K562 (cell line): ENCODE measurements around the gene SAMD8. TPM values are rescaled to one million over a fixed set of nuclear protein-coding genes. Genes with fewer than 3 reads are reported as not detected.
A peak's percentile ranks its signal among the peaks of the same experiment; 100 is the strongest.
"Not testable (repeated sequence)": the region's sequence is repeated elsewhere in the genome, so short reads cannot be mapped to it uniquely, and the experiment has no call there.

Experiments
- ATAC-seq: fragments of 200-7000 bp; cut with Tn5 transposase; 3 replicates; pipeline ENCODE4 v1.9.1; 2020; ENCODE audit warnings: moderate library complexity
- BruUV-seq: library from RNA; stranded (reverse); fragments of 400-500 nt; replicated peaks from 2 replicates; lab custom pipeline; 2021; lab: Mats Ljungman, UMichigan
- CTCF ChIA-PET: fragments of 300-600 bp; formaldehyde crosslinking; extraction: SDS; loops from one replicate; lab custom pipeline; 2021; ENCODE audit warnings: low intra/inter-chr PET ratio; lab: Yijun Ruan, JAX
- POLR2A ChIA-PET: fragments of 300-600, 350-650 bp; sonication (Branson Sonifier 250); formaldehyde crosslinking; extraction: SDS; loops from one replicate; lab custom pipeline; 2021; ENCODE audit warnings: antibody characterized with exemption, inconsistent platforms; lab: Yijun Ruan, JAX
- DNase-seq, 4 experiments: peaks; one replicate each; pipeline versions ENCODE4 v3.0.0 to v3.0.0-alpha.2; 2011 to 2018; ENCODE audit warnings: low spot score in 3 of 4, mixed read lengths in 3 of 4; ENCODE audit errors: extremely low read depth in 1 of 4
- FAIRE-seq: peaks from 2 replicates; lab custom pipeline; 2011; peaks lifted over from hg19 to GRCh38; lab: Jason Lieb, UNC
- H2AFZ ChIP-seq: 2 replicates; pipeline ENCODE4 v1.6.0; 2011; ENCODE audit warnings: low read depth, low read length, control low read depth, inconsistent platforms
- H3K27ac ChIP-seq: fragments of 200-600 bp; 3 replicates; pipeline ENCODE4 v1.8.0; 2011; ENCODE audit warnings: low read depth, mild to moderate bottlenecking, control low read depth, inconsistent platforms, low read length, moderate library complexity, mixed read lengths; ENCODE audit errors: extremely low read depth
- H3K27me3 ChIP-seq, 2 experiments: fragments of 300-600 bp in 1 of 2; 2 replicates in 1 of 2; 3 replicates in 1 of 2; pipeline versions ENCODE4 v1.6.0 to v1.8.0; 2011; ENCODE audit warnings: inconsistent platforms in 2 of 2, low read length in 2 of 2, mild to moderate bottlenecking in 1 of 2, mixed read lengths in 1 of 2, moderate library complexity in 1 of 2; ENCODE audit not compliant: control insufficient read depth in 2 of 2, insufficient read depth in 2 of 2
- H3K36me3 ChIP-seq: fragments of 300-600 bp; 3 replicates; pipeline ENCODE4 v1.8.0; 2011; ENCODE audit warnings: mild to moderate bottlenecking, low read length, inconsistent platforms; ENCODE audit not compliant: control insufficient read depth, insufficient read depth
- H3K4me1 ChIP-seq, 2 experiments: fragments of 200-600 bp in 1 of 2; replicated peaks in 1 of 2; 2 replicates in 1 of 2; 3 replicates in 1 of 2; pipeline versions ENCODE4 v1.5.1 to v1.8.0; 2011; ENCODE audit warnings: inconsistent platforms in 2 of 2, low read length in 2 of 2, mild to moderate bottlenecking in 1 of 2, mixed read lengths in 1 of 2, moderate library complexity in 1 of 2; ENCODE audit not compliant: control insufficient read depth in 2 of 2, insufficient read depth in 2 of 2
- H3K4me2 ChIP-seq: 2 replicates; pipeline ENCODE4 v1.6.1; 2011; ENCODE audit warnings: low read length, control low read depth, inconsistent platforms, mixed read lengths; ENCODE audit not compliant: insufficient read depth
- H3K4me3 ChIP-seq: fragments of 200-600 bp; sonication (generic), shearing (Covaris generic); 2 replicates; pipeline ENCODE4 v1.5.1; 2016; ENCODE audit warnings: control low read depth, inconsistent platforms
- H3K79me2 ChIP-seq: fragments of 200-600 bp; 3 replicates; pipeline ENCODE4 v1.8.0; 2011; ENCODE audit warnings: low read length, inconsistent platforms; ENCODE audit not compliant: control insufficient read depth, insufficient read depth
- H3K9ac ChIP-seq, 2 experiments: 2 replicates each; pipeline versions ENCODE4 v1.6.0 to v1.6.1; 2011; ENCODE audit warnings: low read depth in 2 of 2, low read length in 2 of 2, control low read depth in 1 of 2, inconsistent platforms in 1 of 2, mild to moderate bottlenecking in 1 of 2, mixed read lengths in 1 of 2; ENCODE audit not compliant: insufficient read depth in 1 of 2
- H3K9me1 ChIP-seq: one replicate; pipeline ENCODE4 v1.6.0; 2011; ENCODE audit warnings: inconsistent platforms, mild to moderate bottlenecking, low read length, moderate library complexity; ENCODE audit not compliant: control insufficient read depth, insufficient read depth
- H3K9me3 ChIP-seq: replicated peaks from 2 replicates; pipeline ENCODE4 v1.5.1; 2011; ENCODE audit warnings: low read depth, low read length, inconsistent platforms; ENCODE audit not compliant: control insufficient read depth, insufficient read depth
- H4K20me1 ChIP-seq: replicated peaks from 2 replicates; pipeline ENCODE4 v1.6.1; 2011; ENCODE audit warnings: low read length, inconsistent platforms, mixed read lengths; ENCODE audit not compliant: control insufficient read depth, insufficient read depth
- KDM1A ChIP-seq, 2 experiments: fragments of 450-650 bp; IDR thresholded peaks; 2 replicates each; pipeline ENCODE4 v1.6.1; 2016; ENCODE audit warnings: mild to moderate bottlenecking in 2 of 2
- MCM5 ChIP-seq: fragments of 450-650 bp; IDR thresholded peaks from 2 replicates; pipeline ENCODE4 v1.6.1; 2016; ENCODE audit warnings: low read depth
- WGBS: fragments of 100-300 bp; shearing (Covaris generic); methylation state at CpG from one replicate; pipeline ENCODE4 v1.1.6; 2016; ENCODE audit warnings: low coverage, mixed read lengths; ENCODE audit not compliant: insufficient coverage; ENCODE audit errors: missing lambda C conversion rate; 5-methylcytosine and 5-hydroxymethylcytosine counted together
- in situ Hi-C: fragments of 300-500 bp; cut with MboI; formaldehyde crosslinking; loops from 4 replicates; pipeline ENCODE4 v1.15.0; 2018; ENCODE audit warnings: inconsistent platforms, mixed read lengths
- intact Hi-C: fragments of 100-400 bp; cut with micrococcal nuclease; formaldehyde crosslinking; loops from 2 replicates; pipeline ENCODE4 v1.14.2; 2022
- polyA plus RNA-seq, 8 experiments: library from polyadenylated mRNA; depleted of rRNA in 4 of 8; stranded (reverse) in 5 of 8; unstranded in 3 of 8; fragments of >200 nt; fragmentation: Nextera tagmentation in 2 of 8; fragmentation: Illumina TruSeq in 1 of 8; extraction: Ambion mirVana in 2 of 8; extraction: Trizol in 1 of 8; gene quantifications; 2 replicates each; pipeline versions ENCODE4 v1.2.1 to v1.2.3, GENCODE V29; 2011 to 2014; ENCODE audit warnings: inconsistent platforms in 1 of 8, missing spikeins in 1 of 8
- total RNA-seq, 7 experiments: library from RNA; depleted of rRNA in 6 of 7; stranded (reverse); fragments of >200 nt in 6 of 7; fragmentation: Illumina TruSeq in 2 of 7; extraction: Trizol in 2 of 7; gene quantifications; 2 replicates each; pipeline versions ENCODE4 v1.2.1 to v1.2.3, GENCODE V29; 2011 to 2021; ENCODE audit warnings: low replicate concordance in 1 of 7
- TF ChIP-seq, protein P1 (sequence below), 2 experiments: fragments of 450-650 bp in 1 of 2; sonication (generic) in 1 of 2; formaldehyde crosslinking in 1 of 2; IDR thresholded peaks in 1 of 2; conservative IDR thresholded peaks in 1 of 2; 2 replicates each; pipeline versions ENCODE4 v1.6.1 to v1.8.1; 2016 to 2023; ENCODE audit warnings: mild to moderate bottlenecking in 2 of 2, moderate library complexity in 2 of 2, inconsistent platforms in 1 of 2, missing genetic modification reagents in 1 of 2

The SAMD8 gene
- total and polyA plus RNA-seq, 9 of the 15 experiments (the other 6 are each of a cell fraction or from before 2014, with no cell fraction given) = 2.7 to 16.1 (median 6.2) TPM

GRCh38 chr10:75117995-75118394, 6.5 kb downstream of the SAMD8 start:
- ChIA-PET POLR2A (no interaction called here), CTCF (no interaction called here)
- no peaks in the 10 kb centered on the region for H3K27me3 ChIP-seq
- BruUV-seq = no TSS peak
- in situ Hi-C loops (no loop called here), intact Hi-C loops (no loop called here)
- H3K36me3 ChIP-seq = no peaks in the 10 kb centered on the region
- no peak for DNase-seq
- H3K9ac ChIP-seq = no peak overlapping the region
- no peak overlapping the region for H3K4me2 ChIP-seq
- 69% methylated on average over 3 of the region's 3 CpGs for WGBS
- H3K4me1 ChIP-seq = peaks cover 6 to 9% of the 10 kb centered on the region in 2 experiments; a peak in 4 of 5 replicates
- H3K79me2 ChIP-seq = peaks cover 46% of the 10 kb centered on the region
- H3K27ac ChIP-seq = no peak overlapping the region
- FAIRE-seq = no peak
- ATAC-seq = no peak
- H2AFZ ChIP-seq = no peak overlapping the region
- no peak overlapping the region for H3K4me3 ChIP-seq
- TF ChIP-seq MCM5 = no peak
- TF ChIP-seq, protein P1, sequence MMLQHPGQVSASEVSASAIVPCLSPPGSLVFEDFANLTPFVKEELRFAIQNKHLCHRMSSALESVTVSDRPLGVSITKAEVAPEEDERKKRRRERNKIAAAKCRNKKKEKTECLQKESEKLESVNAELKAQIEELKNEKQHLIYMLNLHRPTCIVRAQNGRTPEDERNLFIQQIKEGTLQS (IDR thresholded peaks at IDR 0.05) = peak; percentile 37; the same call in 1 of the 2 replicates
- TF ChIP-seq, protein P1 (CRISPR knock-in tag; conservative IDR thresholded peaks at IDR 0.05) = no peak
- no peaks in the 10 kb centered on the region for H3K9me3 ChIP-seq
- no peaks in the 10 kb centered on the region for H3K9me1 ChIP-seq
- H4K20me1 ChIP-seq = no peaks in the 10 kb centered on the region

GRCh38 chr10:75119444-75120066, 8.1 kb downstream of the SAMD8 start:
- DNase-seq, H3K4me2 ChIP-seq, H3K36me3 ChIP-seq, BruUV-seq, H3K9me3 ChIP-seq, H3K27ac ChIP-seq, ATAC-seq, CTCF ChIA-PET, H2AFZ ChIP-seq, H4K20me1 ChIP-seq, H3K27me3 ChIP-seq, intact Hi-C loops, H3K4me1 ChIP-seq, H3K4me3 ChIP-seq, H3K9me1 ChIP-seq, FAIRE-seq, in situ Hi-C loops, H3K9ac ChIP-seq: not testable (repeated sequence)
- POLR2A ChIA-PET = interaction anchor here (0.6 to 1.2 kb wide), 3 partner anchors 8 to 407 kb away, joined by 3 to 4 read pairs (median 3); partner anchors contain the start of gene SAMD8
- TF ChIP-seq KDM1A (IDR thresholded peaks at IDR 0.05) = peak; percentile 55 to 63; a peak in 3 of 4 replicates
- TF ChIP-seq, protein P1 (IDR thresholded peaks at IDR 0.05) = peak; percentile 26; the same call in 1 of the 2 replicates
- TF ChIP-seq, protein P1 (CRISPR knock-in tag; conservative IDR thresholded peaks at IDR 0.05) = not testable (repeated sequence)
- 59% methylated on average over 15 of the region's 15 CpGs for WGBS
- peaks cover 31% of the 10 kb centered on the region for H3K79me2 ChIP-seq
